CD14-positive monocyte (primary cell): ENCODE results near the gene ROGDI. TPM values are rescaled to one million over a fixed set of nuclear protein-coding genes. Genes with fewer than 3 reads are reported as not detected.
"Not testable (repeated sequence)": the region's sequence is repeated elsewhere in the genome, so short reads cannot be mapped to it uniquely, and the experiment has no call there.

Experiments used
- DNase-seq, 3 donors: peaks; one replicate each; pipeline ENCODE4 v3.0.0-alpha.2; 2011 to 2022
- H2AFZ ChIP-seq: 2 replicates; pipeline ENCODE4 v1.6.0; 2012; ENCODE audit warnings: mild to moderate bottlenecking, low read depth, low read length, inconsistent platforms; ENCODE audit not compliant: insufficient read depth, poor library complexity, severe bottlenecking
- H3K27ac ChIP-seq, 2 donors: 1 replicate in 1 of 2; 2 replicates in 1 of 2; pipeline ENCODE4 v1.5.1; 2012 to 2013; ENCODE audit warnings: low read length in 2 of 2, control low read depth in 1 of 2, inconsistent platforms in 1 of 2, low read depth in 1 of 2, mild to moderate bottlenecking in 1 of 2
- H3K27me3 ChIP-seq, 2 donors: one replicate each; pipeline versions ENCODE4 v1.6.0 to v1.6.1; 2011 to 2013; ENCODE audit warnings: low read length in 2 of 2; ENCODE audit not compliant: control insufficient read depth in 2 of 2, insufficient read depth in 2 of 2
- H3K36me3 ChIP-seq, 2 donors: replicated peaks in 1 of 2; 1 replicate in 1 of 2; 2 replicates in 1 of 2; pipeline versions ENCODE4 v1.5.1 to v1.6.1; 2012 to 2013; ENCODE audit warnings: low read length in 2 of 2, control low read depth in 1 of 2, inconsistent platforms in 1 of 2, mild to moderate bottlenecking in 1 of 2; ENCODE audit not compliant: insufficient read depth in 2 of 2, control insufficient read depth in 1 of 2
- H3K4me1 ChIP-seq, 2 donors: 1 replicate in 1 of 2; 2 replicates in 1 of 2; pipeline versions ENCODE4 v1.5.1 to v1.6.1; 2012 to 2013; ENCODE audit warnings: low read length in 2 of 2, control low read depth in 1 of 2, inconsistent platforms in 1 of 2, mild to moderate bottlenecking in 1 of 2, moderate library complexity in 1 of 2; ENCODE audit not compliant: insufficient read depth in 2 of 2, control insufficient read depth in 1 of 2
- H3K4me2 ChIP-seq: replicated peaks from 2 replicates; pipeline ENCODE3; 2012; ENCODE audit warnings: low read length, moderate library complexity, mild to moderate bottlenecking; ENCODE audit not compliant: poor library complexity, severe bottlenecking; ENCODE audit errors: extremely low read depth
- H3K4me3 ChIP-seq, 3 experiments: fragments of 200-600 bp in 1 of 3; sonication (generic) in 1 of 3; replicated peaks in 1 of 3; 1 replicate in 2 of 3; 2 replicates in 1 of 3; pipeline ENCODE4 v1.5.1; 2011 to 2013; ENCODE audit warnings: low read length in 3 of 3, mild to moderate bottlenecking in 3 of 3, control low read depth in 2 of 3, low read depth in 2 of 3, inconsistent platforms in 1 of 3, moderate library complexity in 1 of 3
- H3K79me2 ChIP-seq: 2 replicates; pipeline ENCODE4 v1.6.0; 2012; ENCODE audit warnings: mild to moderate bottlenecking, control low read depth, inconsistent platforms, low read length, moderate library complexity; ENCODE audit not compliant: insufficient read depth
- H3K9ac ChIP-seq: 2 replicates; pipeline ENCODE4 v1.6.0; 2017; ENCODE audit warnings: low read length, mild to moderate bottlenecking; ENCODE audit not compliant: insufficient read depth, poor library complexity, severe bottlenecking
- H3K9me3 ChIP-seq, 2 donors: replicated peaks in 1 of 2; 1 replicate in 1 of 2; 2 replicates in 1 of 2; pipeline versions ENCODE4 v1.5.1 to v1.6.1; 2012 to 2013; ENCODE audit warnings: low read length in 2 of 2, control low read depth in 1 of 2; ENCODE audit not compliant: control insufficient read depth in 1 of 2, insufficient read depth in 1 of 2
- H4K20me1 ChIP-seq: 2 replicates; pipeline ENCODE4 v1.6.0; 2012; ENCODE audit warnings: mild to moderate bottlenecking, low read length, control low read depth, moderate library complexity; ENCODE audit not compliant: insufficient read depth
- H3K27ac Mint-ChIP-seq, 7 donors: one replicate each; pipeline ENCODE4 v1.8.0; 2020; ENCODE audit warnings: mild to moderate bottlenecking in 7 of 7, mixed read lengths in 7 of 7, moderate library complexity in 6 of 7, inconsistent platforms in 2 of 7
- H3K27me3 Mint-ChIP-seq, 3 donors: one replicate each; pipeline ENCODE4 v1.8.0; 2021 to 2022; ENCODE audit warnings: low read depth in 3 of 3, mild to moderate bottlenecking in 3 of 3, mixed read lengths in 3 of 3, moderate library complexity in 3 of 3, inconsistent platforms in 1 of 3
- H3K36me3 Mint-ChIP-seq, 2 donors: one replicate each; pipeline ENCODE4 v1.8.0; 2020; ENCODE audit warnings: mixed read lengths in 2 of 2, inconsistent platforms in 1 of 2, mild to moderate bottlenecking in 1 of 2
- H3K4me1 Mint-ChIP-seq: one replicate; pipeline ENCODE4 v1.8.0; 2020; ENCODE audit warnings: mild to moderate bottlenecking, mixed read lengths
- H3K4me3 Mint-ChIP-seq, 2 donors: one replicate each; pipeline ENCODE4 v1.8.0; 2020; ENCODE audit warnings: mild to moderate bottlenecking in 2 of 2, mixed read lengths in 2 of 2, moderate library complexity in 1 of 2
- H3K9me3 Mint-ChIP-seq, 7 donors: one replicate each; pipeline ENCODE4 v1.8.0; 2020 to 2022; ENCODE audit warnings: mixed read lengths in 7 of 7, mild to moderate bottlenecking in 6 of 7, moderate library complexity in 6 of 7, inconsistent platforms in 2 of 7
- CTCF ChIP-seq: fragments of 200-600 bp; IDR thresholded peaks from one replicate; pipeline ENCODE4 v1.8.0; 2022; ENCODE audit warnings: antibody characterized with exemption, mild to moderate bottlenecking
- WGBS: methylation state at CpG from one replicate; pipeline ENCODE4 v1.1.5; 2013; ENCODE audit warnings: missing lambda C conversion rate; ENCODE audit not compliant: insufficient coverage; 5-methylcytosine and 5-hydroxymethylcytosine counted together
- intact Hi-C, 2 donors: fragments of 100-400 bp; cut with micrococcal nuclease; formaldehyde crosslinking; loops; one replicate each; pipeline versions ENCODE4 v1.15.0 to v1.15.1; 2023
- polyA plus RNA-seq, 3 donors: library from polyadenylated mRNA; depleted of rRNA in 1 of 3; unstranded in 2 of 3; stranded (reverse) in 1 of 3; fragments of 300-500 nt in 2 of 3; fragments of >200 nt in 1 of 3; fragmentation: Illumina TruSeq in 2 of 3; gene quantifications; 1 replicate in 2 of 3; 2 replicates in 1 of 3; pipeline ENCODE4 v1.2.3, GENCODE V29; 2012 to 2021

Gene ROGDI
- polyA plus RNA-seq, 3 donors: 40.9 to 126 (median 54.4) TPM

DNA sequence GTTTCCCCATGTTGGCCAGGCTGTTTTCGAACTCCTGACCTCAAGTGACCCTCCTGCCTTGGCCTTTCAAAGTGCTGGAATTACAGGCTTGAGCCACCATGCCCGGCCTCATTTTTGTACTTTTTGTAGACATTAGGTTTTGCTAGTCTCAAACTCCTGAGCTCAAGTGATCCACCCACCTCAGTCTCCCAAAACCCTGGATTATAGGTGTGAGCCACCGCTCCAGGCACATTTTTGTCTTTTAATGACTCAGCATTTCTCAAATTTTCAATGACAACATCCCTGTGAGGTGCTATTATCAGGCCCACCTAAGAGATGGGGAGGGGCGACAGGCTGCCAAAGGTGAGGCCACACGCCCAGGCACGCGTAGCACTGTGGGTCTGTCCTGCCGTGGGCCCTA, 15.4 kb downstream of the ROGDI start:
- WGBS: 100% methylated on average over 3 of the region's 8 CpGs
- TF ChIP-seq CTCF: no peak
- H3K9me3 Mint-ChIP-seq: peaks cover 0 to 2% (median 0%) of the 10 kb centered on the region in 7 donors

DNA sequence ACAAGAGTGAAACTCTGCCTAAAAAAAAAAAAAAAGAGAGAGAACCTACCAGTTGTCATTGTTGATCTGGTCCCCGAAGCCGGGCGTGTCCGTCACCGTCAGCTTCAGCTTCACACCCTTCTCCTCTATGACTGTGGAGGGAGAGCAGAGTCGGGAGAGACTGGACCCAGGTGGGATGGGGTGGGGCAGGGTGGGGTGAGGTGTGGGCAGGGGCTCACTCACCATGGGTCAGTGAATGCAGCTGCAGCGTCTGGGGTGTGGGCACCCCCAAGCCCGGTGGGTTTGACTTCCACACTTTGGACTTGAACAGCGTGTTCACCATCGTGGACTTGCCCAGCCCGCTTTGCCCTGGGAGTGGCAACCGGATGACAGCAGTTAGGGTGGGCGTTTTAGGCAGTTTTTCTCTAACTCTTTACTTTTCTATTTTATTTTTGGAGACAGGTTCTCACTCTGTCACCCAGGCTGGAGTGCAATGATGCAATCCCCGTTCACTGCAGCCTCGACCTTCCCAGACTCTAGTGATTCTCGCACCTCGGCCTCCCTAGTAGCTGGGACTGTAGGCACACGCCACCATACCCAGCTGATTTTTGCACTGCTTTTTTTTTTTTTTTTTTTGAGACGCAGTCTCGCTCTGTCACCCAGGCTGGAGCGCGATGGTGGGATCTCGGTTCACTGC, 16.5 kb downstream of the ROGDI start:
- no peak overlapping the region for H3K4me3 Mint-ChIP-seq
- Histone ChIP-seq H4K20me1 (no peaks in the 10 kb centered on the region), H3K27ac (no peak overlapping the region), H3K9me3 (no peaks in the 10 kb centered on the region), H3K9ac (no peak overlapping the region), H3K4me2 (no peak overlapping the region), H3K4me1 (peaks cover 13 to 17% of the 10 kb centered on the region in 2 donors), H3K79me2 (no peaks in the 10 kb centered on the region), H3K27me3 (no peaks in the 10 kb centered on the region), H3K36me3 (no peaks in the 10 kb centered on the region), H2AFZ (no peak overlapping the region), H3K4me3 (no peak overlapping the region)
- H3K27me3 Mint-ChIP-seq: peaks cover 4 to 6% (median 5%) of the 10 kb centered on the region in 3 donors
- intact Hi-C loops: no loop called here
- WGBS: 95% methylated on average over 8 of the region's 23 CpGs
- no peak overlapping the region for H3K27ac Mint-ChIP-seq
- no peaks in the 10 kb centered on the region for H3K9me3 Mint-ChIP-seq
- no peaks in the 10 kb centered on the region for H3K36me3 Mint-ChIP-seq
- no peak for TF ChIP-seq CTCF
- DNase-seq: no peak
- H3K4me1 Mint-ChIP-seq: peaks cover 20% of the 10 kb centered on the region

More for the DNA sequence above, 15.4 kb downstream of the ROGDI start:
- H3K4me3 ChIP-seq: no peak overlapping the region
- no peaks in the 10 kb centered on the region for H3K36me3 Mint-ChIP-seq
- peaks cover 14% of the 10 kb centered on the region for H3K4me1 Mint-ChIP-seq
- peak overlapping the region in 1 of 7 donors; percentile 63 for H3K27ac Mint-ChIP-seq
- no peak overlapping the region for H3K9ac ChIP-seq
- H3K36me3 ChIP-seq: no peaks in the 10 kb centered on the region
- no peaks in the 10 kb centered on the region for H4K20me1 ChIP-seq
- no peaks in the 10 kb centered on the region for H3K9me3 ChIP-seq
- H3K79me2 ChIP-seq: no peaks in the 10 kb centered on the region
- DNase-seq: no peak
- H3K27ac ChIP-seq: no peak overlapping the region
- intact Hi-C loops: no loop called here
- H3K4me2 ChIP-seq: no peak overlapping the region
- H2AFZ ChIP-seq: no peak overlapping the region
- no peak overlapping the region for H3K4me3 Mint-ChIP-seq
- peaks cover 8 to 10% of the 10 kb centered on the region in 2 donors for H3K4me1 ChIP-seq
- no peaks in the 10 kb centered on the region for H3K27me3 ChIP-seq
- H3K27me3 Mint-ChIP-seq: peaks cover 1 to 6% (median 5%) of the 10 kb centered on the region in 3 donors

GRCh38 chr16:4784444-4784987, 17.9 kb downstream of the ROGDI start:
- H3K4me1 ChIP-seq: peaks cover 13 to 17% of the 10 kb centered on the region in 2 donors
- H3K36me3 ChIP-seq, H3K27me3 Mint-ChIP-seq, H3K79me2 ChIP-seq, H2AFZ ChIP-seq, intact Hi-C loops, H3K4me3 ChIP-seq, H3K27me3 ChIP-seq, H3K4me3 Mint-ChIP-seq, H3K9ac ChIP-seq, H4K20me1 ChIP-seq, DNase-seq, H3K9me3 Mint-ChIP-seq, H3K36me3 Mint-ChIP-seq, H3K9me3 ChIP-seq, H3K4me2 ChIP-seq, H3K27ac ChIP-seq: not testable (repeated sequence)
- H3K4me1 Mint-ChIP-seq: peaks cover 24% of the 10 kb centered on the region
- WGBS: 96% methylated on average over 8 of the region's 14 CpGs
- H3K27ac Mint-ChIP-seq: peak overlapping the region in 1 of 7 donors; percentile 27
